Activated CD4-positive, alpha-beta T cell treated with anti-CD3 and anti-CD28 coated beads, Interleukin-2, amount 50 U/mL, for 1 hour (primary cell): ENCODE results near the gene IFNL3.

Experiments
- DNase-seq: peaks from one replicate; pipeline ENCODE4 v3.0.0-alpha.2; 2020

IFNL3 gene

DNA sequence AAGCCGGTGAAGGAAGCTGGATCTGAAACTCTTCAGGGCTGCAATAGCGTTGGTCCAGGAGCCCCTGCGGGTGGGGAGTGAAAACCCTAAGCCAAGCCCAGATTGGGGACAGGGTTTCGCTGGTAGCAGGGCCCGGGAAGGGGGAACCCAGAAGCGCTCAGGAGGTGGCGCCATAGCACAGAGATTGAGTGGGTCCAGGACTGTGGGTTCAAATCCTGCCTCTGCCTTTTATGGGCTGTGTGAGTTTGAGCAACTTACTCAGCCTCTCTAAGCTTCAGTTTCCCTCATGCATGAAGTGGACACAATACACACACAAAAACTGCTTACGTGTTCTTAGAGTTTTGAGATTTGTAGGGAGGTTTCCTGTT is 32.4 kb downstream of the IFNL3 start:
- peak; percentile 56 for DNase-seq

DNA sequence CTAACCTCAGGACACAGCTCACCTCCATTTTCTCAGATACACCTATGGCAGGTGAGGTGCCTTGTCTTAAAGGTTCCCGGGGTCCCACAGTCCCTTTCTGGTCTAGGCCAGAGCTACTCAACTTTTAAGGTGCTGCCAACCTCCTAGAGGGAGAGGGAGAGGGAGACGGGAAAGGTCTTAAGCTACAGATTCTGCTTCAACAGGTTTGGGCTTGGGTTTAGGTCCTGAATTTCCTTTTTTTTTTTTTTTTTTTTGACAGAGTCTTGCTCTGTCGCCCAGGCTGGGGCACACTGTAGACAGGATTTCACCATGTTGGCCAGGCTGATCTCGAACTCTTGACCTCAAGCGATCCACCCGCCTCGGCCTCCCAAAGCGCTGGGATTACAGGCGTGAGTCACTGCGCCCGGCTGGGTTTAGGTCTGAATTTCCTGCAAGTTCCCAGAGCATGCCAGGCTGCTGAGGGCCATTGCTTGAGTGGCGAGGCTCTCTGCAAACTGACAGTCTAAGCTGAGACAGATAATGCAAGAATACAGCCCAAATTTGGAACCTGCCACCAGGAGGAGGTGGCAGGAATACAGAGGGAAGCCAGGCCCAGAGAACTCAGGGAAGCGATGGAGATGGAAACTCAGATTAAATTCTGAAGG is 33.0 kb downstream of the IFNL3 start:
- DNase-seq, result no peak

DNA sequence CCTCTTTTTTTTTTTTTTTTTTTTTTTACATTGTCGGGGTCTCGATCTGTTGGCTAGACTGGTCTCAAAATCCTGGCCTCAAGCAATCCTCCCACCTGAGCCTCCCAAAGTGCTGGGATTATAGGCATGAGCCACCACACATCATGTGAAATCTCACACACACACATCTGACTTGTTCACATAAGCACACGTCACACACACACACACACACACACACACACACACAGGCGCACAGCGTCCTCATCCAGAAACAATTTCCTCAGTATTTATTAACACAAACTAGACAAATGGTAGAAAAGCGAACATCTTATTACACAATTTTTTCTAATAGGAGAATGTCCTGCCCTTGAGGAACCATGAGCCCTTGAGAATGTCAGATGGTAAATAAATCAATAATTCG is 35.6 kb downstream of the IFNL3 start:
- no peak for DNase-seq

DNA sequence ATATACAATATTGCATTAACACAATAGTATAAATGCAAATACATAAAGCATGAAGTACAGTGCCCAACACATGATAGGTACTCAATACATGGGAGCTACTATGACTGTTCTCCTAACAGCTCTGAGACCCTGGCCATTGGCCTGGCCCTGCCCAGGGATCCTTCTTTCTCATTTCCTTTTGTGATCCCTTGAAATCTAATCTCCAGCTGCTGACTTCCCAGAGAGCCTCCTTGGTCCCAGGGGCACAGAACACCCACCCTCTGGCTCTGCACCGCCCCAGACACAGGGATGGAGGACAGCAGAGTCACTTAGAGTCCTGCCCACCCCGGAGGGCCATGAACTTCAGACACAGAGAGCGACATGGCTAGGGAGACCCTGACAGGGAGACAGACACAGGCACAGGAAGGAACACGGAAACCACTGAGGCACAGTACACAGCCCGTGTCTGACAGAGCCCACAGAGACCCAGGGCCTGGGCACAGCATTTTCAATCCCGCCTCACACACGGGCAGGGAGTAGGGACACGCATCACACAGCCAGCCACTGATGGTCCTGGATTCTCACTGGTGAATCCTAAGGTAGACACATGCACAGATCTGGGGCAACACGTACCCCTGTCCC is 36.5 kb downstream of the IFNL3 start:
- no peak for DNase-seq

DNA sequence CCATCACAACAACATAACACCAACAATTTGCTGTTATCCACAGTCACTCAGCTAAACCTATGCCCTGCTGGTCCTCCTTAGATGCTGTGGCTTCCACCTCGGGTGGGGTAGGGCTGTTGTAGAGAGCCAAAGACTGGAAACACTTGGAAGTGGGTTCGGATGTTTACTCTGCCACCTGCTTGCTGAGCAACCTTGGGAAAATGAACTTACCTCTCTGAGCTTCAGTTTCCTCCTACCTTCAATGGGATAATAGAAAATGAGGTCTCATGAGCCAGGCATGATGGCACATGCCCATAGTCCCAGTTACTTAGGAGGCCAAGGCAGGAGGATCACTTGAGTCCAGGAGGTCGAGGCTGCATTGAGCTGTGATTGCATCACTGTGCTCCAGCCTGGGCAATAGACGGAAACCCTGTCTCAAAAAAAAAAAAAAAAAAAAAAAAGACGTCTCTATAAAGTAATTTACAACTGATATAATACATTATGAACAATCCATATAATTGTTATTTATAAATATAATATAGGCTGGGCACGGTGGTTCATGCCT is 37.4 kb downstream of the IFNL3 start:
- DNase-seq, result no peak

DNA sequence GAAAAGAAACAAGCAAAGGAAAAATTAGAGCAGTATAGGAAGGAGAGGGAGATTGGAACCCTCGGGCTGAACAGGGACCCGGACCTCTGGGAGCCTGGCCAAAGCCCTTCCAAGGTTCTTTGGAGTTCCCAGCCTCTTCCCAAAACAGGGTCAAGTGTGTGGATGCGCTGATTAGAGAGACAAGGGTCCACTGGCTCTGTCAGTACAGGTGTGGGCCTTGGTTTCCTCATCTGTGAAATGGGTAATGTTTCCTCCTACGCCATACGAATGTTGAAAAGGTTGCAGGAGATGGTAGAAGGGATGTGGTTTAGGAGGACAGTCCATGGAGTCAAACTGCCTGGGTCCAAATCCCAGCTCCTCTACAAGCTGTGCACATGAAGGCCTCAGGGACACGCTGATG is 38.7 kb downstream of the IFNL3 start:
- DNase-seq, result no peak

DNA sequence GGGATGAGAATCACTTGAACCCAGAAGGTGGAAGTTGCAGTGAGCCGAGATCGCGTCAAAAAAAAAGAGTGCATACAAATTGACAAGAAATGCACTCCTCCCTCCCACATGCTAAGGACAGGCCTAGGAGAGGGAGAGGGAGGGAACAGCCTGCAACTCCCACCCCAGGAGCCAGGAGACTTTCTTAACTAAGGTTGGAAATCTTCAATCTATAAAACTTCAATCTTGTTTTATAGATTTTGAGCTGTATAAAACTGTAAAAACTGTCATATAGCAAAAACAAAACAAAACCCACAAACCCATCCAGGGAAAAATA is 39.4 kb downstream of the IFNL3 start:
- DNase-seq, result no peak

DNA sequence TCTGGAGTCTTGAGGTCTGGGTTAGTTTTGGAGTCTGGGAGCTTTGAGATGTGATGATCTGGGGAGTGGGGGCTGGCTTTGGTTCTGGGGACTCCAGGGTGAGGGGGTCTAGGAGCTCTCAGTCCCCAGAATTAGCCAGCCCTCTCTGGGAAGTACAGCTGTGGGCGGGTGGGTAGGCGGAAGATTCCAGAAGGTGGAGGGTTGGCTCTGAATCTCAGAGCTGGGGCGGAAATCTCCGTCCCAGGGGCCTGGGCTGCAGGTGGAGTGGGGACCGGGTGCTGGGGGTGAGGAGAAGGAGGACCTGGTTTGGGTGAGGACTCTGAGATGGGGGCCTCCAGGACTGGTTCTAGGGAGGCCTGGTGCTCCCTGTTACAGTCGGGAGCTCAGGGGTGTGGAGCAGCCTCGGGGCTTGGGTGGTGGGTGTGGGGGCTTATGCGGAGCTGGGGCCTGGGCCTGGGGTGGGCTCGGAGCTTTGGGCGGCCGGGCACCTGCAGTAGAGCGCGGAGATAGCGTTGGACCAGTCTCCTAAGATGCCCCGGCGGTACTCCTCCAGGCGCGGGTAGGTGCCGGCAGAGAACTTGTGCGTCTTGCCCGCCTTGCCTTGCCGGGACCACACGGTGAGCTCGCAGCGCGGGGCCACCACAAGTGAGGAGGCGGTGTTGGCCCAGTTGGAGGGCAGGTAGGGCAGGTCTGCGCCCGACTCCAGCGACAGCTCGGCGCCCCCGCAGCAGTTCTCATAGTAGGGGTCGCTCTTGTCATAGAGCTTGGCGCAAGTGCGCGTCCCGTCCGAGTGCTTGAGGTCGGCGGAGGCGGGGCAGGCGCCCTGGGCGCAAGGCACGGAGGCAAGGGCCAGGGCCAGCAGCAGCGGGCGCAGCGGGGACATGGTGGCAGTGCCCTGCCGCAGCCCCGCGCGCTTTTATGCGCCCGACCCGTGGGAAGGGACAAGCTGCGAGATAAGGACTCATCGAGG is 41.1 kb downstream of the IFNL3 start, which contains the start of gene SYCN:
SYCN (minus strand) TSS at position 892 of the 970 bp plus-strand sequence; CDS start at position 883, 9 bp downstream.
- DNase-seq, result no peak

DNA sequence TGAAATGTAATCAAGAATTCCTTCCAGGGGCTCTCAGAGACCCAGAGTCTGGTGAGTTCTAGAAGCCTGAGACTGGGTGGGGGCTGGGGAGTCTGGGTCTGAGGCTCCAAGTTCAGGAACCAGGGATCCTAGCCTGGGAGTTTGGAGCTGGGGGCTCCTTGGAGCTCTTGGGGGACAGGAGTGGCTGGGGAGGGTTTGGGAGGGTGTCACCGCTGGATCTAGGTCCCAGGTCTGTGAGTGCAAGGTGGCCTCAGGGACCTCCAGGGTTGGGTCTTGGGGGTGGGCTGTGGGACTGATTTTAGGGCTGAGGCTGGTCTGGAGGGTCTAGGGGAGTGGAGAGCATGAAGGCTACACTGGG is 41.8 kb downstream of the IFNL3 start:
- no peak for DNase-seq

DNA sequence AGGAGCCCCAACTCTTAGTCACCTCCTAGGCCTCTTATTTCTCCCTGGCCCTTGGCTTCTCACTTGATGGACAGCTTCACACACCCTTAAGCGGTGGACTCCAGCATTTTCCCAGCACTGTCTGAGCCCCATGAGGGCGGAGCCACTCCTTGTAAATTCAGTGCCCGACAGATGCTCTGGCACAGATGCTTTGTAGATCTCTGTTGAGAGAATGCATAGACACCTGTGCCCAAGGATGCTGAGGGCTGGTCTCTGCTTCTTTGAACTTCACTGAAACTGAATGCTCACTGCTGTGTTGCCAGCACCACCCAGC is 44.0 kb downstream of the IFNL3 start:
- DNase-seq, result no peak

DNA sequence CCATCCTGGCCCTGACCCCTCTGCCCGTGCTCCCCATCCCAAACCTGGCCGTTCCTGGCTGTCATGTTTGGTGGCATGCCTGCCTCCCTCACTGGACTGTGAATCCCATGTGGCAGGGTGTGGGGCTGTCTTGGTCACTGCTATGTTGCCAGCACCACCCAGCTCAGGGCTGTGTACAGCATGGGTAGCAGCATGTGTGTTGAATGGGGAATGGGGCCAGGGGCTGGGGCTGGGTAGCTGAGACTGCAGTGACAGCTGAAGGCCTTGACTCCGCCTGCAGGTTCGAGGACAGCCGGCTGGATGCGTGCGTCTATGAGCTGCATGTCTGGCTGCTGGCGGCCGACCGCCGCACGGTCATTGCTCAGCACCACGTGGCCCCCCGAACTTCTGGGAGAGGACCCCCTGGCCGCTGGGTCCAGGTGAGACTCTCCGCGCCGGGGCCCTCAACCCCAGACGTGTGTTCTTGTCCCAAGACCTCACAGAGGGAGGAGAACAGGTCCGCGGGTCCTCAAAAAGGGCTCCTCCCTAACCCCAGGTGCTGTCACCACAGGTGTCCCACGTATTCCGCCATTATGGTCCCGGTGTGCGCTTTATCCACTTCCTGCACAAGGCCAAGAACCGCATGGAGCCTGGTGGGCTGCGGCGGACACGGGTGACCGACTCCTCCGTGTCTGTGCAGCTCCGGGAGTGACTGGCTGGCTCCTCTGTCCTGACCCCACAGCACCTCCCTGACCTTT is 44.6 kb downstream of the IFNL3 start:
- no peak for DNase-seq

DNA sequence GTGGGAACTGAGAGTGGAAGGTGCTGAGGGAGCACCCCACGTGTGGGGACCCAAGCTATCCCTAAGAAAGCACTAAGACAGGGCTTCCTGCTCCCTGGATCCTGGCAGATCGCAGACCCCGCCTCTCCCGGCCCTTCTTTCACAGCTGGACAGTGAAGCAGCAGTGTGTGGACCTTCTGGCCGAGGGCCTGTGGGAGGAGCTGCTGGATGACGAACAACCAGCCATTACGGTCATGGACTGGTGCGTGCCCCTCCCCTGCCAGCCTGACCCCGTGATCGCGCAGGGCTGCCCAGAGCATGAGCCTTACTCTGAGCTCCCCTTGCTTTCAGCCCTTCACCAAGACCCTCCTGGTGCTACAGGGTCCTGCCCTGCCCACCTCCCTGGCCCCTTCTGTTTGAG is 45.8 kb downstream of the IFNL3 start:
- no peak for DNase-seq

DNA sequence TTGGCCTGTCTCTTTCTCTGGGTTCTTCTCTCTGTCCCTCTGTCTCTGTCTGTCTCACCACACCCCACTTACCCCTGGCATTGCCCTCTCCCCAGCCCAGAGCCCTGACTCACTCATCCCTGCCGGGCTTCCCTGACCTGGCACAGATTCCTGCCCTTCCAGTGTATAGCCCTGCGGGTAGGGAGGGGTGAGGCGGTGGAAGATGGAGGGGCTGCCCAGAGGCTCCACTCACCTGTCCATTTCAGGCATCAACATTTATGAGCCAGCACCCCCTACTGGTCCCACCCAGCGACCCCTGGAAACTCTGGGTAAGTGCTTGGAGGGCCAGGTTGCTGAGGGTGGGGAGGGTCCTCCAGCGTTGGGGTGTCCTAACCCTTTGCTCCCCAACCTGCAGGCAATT is 47.0 kb downstream of the IFNL3 start:
- no peak for DNase-seq

DNA sequence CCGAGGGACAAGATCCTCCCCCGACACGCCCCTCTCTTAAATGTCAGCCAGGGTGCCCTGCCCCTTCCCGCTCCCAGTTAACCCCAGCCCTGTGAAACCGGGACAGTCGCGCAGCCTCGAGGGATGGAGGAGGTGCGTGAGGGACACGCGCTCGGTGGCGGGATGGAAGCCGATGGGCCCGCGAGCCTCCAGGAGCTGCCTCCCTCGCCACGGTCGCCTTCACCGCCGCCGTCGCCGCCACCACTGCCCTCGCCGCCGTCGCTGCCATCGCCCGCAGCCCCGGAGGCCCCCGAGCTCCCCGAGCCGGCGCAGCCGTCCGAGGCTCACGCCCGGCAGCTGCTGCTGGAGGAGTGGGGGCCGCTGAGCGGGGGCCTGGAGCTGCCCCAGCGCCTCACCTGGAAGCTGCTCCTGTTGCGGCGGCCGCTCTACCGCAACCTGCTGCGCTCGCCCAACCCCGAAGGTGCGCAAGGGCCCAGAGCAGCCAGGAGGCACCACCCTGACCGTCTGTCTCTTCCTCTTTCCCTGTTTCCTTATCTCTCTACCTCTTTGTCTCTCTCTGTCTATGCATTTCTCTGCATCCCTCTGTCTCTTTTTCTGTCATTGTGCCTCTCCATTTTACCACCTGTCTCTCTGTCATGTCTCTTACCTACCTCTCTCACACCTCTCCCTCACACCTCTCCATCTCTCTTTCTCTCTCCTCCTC is 47.8 kb downstream of the IFNL3 start, which contains the start of gene NCCRP1:
NCCRP1 (plus strand) TSS at position 105 of the 703 bp plus-strand sequence; CDS start at position 124, 19 bp downstream.
- no peak for DNase-seq

DNA sequence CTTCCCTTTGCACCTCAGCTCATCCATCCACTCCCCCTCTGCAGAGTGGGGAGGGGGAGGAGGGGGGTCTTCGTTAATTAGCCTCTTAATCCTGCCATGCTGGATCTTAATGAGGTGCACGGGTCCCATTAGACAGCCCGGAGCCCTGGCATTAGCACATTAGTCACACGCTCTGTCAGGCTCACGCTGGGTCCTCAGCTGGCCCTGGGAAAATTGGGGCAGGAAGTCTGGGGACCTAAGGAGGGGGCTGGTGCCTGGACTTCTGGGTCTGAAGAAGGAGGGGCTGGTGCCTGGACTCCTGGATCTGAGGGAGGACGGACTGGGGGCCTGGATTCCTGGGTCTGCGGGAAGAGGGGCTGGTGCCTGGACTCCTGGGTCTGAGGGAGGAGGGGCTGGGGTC is 48.5 kb downstream of the IFNL3 start:
- DNase-seq, result no peak

DNA sequence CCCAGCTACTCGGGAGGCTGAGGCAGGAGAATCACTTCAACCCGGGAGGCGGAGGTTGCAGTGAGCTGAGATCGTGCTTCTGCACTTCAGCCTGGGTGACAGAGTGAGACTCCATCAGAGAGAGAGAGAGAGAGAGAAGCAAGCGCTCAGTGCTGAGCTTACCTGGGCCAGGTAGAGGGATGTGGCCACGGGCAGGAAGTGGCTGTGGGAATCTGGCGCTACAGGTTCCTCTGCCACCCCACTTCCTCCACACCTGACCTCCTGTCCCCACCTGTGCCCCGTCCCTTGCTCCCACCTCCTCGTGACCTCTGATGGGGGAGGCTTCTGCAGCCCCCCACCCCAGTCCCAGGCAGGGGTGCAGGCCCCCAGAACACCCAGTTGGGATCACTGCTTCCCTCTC is 49.1 kb downstream of the IFNL3 start:
- no peak for DNase-seq

DNA sequence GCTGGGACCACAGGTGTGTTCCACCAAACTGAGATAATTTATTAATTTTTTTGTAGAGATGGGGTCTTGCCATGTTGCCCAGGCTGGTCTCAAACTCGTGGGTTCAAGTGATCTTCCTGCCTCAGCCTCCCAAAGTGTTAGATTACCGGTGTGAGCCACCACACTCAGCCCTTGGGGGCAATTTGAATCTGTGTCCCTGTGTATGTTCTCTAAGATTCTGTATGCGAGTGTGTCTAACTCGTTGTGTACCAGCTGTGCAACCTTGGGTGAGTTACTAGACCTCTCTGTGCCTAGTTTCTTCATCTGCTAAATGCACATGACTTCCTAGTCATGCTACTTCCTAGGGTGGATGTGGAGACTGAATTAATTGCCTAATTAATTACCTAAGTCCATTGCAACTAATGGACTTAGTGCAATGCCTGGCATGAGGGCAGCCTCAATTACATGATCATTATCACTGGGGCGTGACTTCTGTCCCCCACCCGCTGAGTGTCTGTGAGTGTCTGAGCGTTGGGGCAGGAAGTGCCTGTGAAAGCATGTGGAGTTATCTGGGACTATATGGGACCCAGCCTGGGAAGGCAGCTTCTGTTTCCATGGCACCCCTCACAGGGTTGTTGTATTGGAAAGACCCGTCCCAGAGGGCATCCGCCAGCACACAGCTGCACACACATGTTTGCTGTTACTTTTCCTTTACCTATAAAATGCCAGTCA is 49.8 kb downstream of the IFNL3 start:
- no peak for DNase-seq

DNA sequence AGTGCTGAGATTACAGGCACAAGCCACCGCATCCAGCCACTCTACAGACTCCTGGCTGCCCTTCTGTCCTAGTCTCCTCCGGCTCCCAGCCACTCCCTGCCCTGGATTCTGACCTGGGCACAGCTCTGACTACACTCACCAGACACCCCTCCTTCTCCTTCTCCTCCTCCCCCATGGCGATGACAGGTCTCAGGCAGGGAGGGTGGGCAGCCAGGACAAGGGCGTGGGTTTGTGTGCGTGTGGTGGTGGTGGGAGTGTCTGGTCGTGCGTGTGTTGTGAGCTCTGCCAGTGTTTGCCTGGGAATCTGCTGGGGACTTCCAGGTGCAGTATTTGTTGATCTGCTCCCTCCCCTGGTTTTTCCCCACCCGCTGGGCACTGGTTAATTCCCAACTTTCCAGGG is 51.0 kb downstream of the IFNL3 start:
- DNase-seq, result no peak
